ENCODE results near the gene MEAK7. TPM values are rescaled to one million over a fixed set of nuclear protein-coding genes. Genes with fewer than 3 reads are reported as not detected.

Gene MEAK7
- total and polyA plus RNA-seq, 2 of the 8 experiments (the other 6 are each of a cell fraction or from before 2014, with no cell fraction given): 9.6 to 19.6 TPM

GRCh38 chr16:84496991-84497390 is 7.5 kb downstream of the MEAK7 start:
- Histone ChIP-seq H2BK5ac (ENCODE audit: low read depth, low read length) (no peak overlapping the region), H2AFZ (ENCODE audit: low read length) (no peak overlapping the region), H2BK12ac (ENCODE audit: low read depth, low read length) (no peak overlapping the region), H2BK120ac (replicated peaks; ENCODE audit: low read depth, low read length) (no peak overlapping the region), H3K4me2 (ENCODE audit: insufficient read depth in 1 of 2, low read depth in 2 of 2, low read length in 2 of 2) (no peak overlapping the region), H3K79me2 (ENCODE audit: control insufficient read depth in 1 of 2, insufficient read depth in 2 of 2, low read length in 2 of 2) (no peaks in the 10 kb centered on the region), H2BK15ac (ENCODE audit: low read length) (no peak overlapping the region), H3K23me2 (ENCODE audit: low read depth, low read length) (no peaks in the 10 kb centered on the region), H3K27me3 (replicated peaks in 1 of 4; ENCODE audit: control insufficient read depth in 3 of 4, extremely low read depth in 1 of 4, insufficient read depth in 3 of 4, low read length in 3 of 4) (no peaks in the 10 kb centered on the region), H4K91ac (replicated peaks; ENCODE audit: insufficient read length, low read length) (no peak overlapping the region), H4K5ac (ENCODE audit: insufficient read length, low read depth, low read length) (no peak overlapping the region), H4K20me1 (replicated peaks in 1 of 2; ENCODE audit: control insufficient read depth in 1 of 2, insufficient read depth in 2 of 2, low read length in 2 of 2) (peaks cover 0 to 2% of the 10 kb centered on the region in 2 experiments), H3K4me3 (ENCODE audit: extremely low read depth in 1 of 4, insufficient read depth in 2 of 4, low read depth in 3 of 4, low read length in 4 of 4) (no peak overlapping the region), H3K23ac (ENCODE audit: insufficient read length) (no peak overlapping the region), H3K27ac (ENCODE audit: low read depth, low read length) (no peak overlapping the region), H3K4ac (replicated peaks; ENCODE audit: insufficient read length, low read depth, low read length) (no peak overlapping the region), H3K79me1 (ENCODE audit: low read depth, low read length) (no peaks in the 10 kb centered on the region), H3K14ac (ENCODE audit: insufficient read length) (no peak overlapping the region), H2BK20ac (ENCODE audit: low read length) (no peak overlapping the region), H3K9ac (replicated peaks in 1 of 4; ENCODE audit: extremely low read depth in 1 of 4, low read depth in 3 of 4, low read length in 3 of 4) (no peak overlapping the region), H3K9me3 (ENCODE audit: insufficient read depth in 2 of 2, low read depth in 1 of 2, low read length in 1 of 2) (peaks cover 9 to 12% of the 10 kb centered on the region in 2 experiments), H3K56ac (replicated peaks; ENCODE audit: insufficient read length, low read depth, low read length) (no peak overlapping the region), H3K36me3 (ENCODE audit: control insufficient read depth in 2 of 4, insufficient read depth in 4 of 4, low read length in 3 of 4) (peaks cover 2 to 45% (median 32%) of the 10 kb centered on the region in 4 experiments; a peak in 7 of 8 replicates), H3K4me1 (replicated peaks in 1 of 4; ENCODE audit: control insufficient read depth in 3 of 4, insufficient read depth in 4 of 4, low read length in 3 of 4) (no peaks in the 10 kb centered on the region; a peak in 1 of 7 replicates), H3K18ac (ENCODE audit: extremely low read depth, low read length) (no peak overlapping the region), H2AK5ac (ENCODE audit: low read depth, low read length) (no peak overlapping the region), H4K8ac (ENCODE audit: extremely low read depth, insufficient read depth, low read length) (no peak overlapping the region)
- FAIRE-seq (no peak), DNase-seq (ENCODE audit: low read depth in 1 of 2, low spot score in 2 of 2) (no peak)
- CTCF ChIA-PET (ENCODE audit: partially characterized antibody): interaction anchor here (0.6 to 4.6 kb wide), 7 partner anchors 9 to 249 kb away, joined by 3 to 21 read pairs (median 4); no protein-coding TSS in a partner anchor
- WGBS, 2 experiments (ENCODE audit: extremely low coverage in 1 of 2, insufficient coverage in 1 of 2, insufficient read length in 1 of 2, insufficient replicate concordance in 2 of 2, low coverage in 1 of 2, low lambda C conversion rate in 2 of 2, missing lambda C conversion rate in 1 of 2): 80% methylated on average over 3 of the region's 3 CpGs; no CpG with 5 or more reads in 1 of the 2 experiments
- POLR2A ChIA-PET (ENCODE audit: partially characterized antibody): no interaction called here
- TF ChIP-seq SIX5 (IDR thresholded peaks at IDR 0.05; ENCODE audit: low read depth, low read length) (no peak), RXRA (IDR thresholded peaks at IDR 0.05; ENCODE audit: insufficient read depth, low read depth, low read length) (no peak), E2F6 (IDR thresholded peaks at IDR 0.05) (no peak), POLR2AphosphoS5 (IDR thresholded peaks at IDR 0.05; ENCODE audit: low read depth, low read length) (no peak)
